ENCODE data around the gene TMEM256.

DNA sequence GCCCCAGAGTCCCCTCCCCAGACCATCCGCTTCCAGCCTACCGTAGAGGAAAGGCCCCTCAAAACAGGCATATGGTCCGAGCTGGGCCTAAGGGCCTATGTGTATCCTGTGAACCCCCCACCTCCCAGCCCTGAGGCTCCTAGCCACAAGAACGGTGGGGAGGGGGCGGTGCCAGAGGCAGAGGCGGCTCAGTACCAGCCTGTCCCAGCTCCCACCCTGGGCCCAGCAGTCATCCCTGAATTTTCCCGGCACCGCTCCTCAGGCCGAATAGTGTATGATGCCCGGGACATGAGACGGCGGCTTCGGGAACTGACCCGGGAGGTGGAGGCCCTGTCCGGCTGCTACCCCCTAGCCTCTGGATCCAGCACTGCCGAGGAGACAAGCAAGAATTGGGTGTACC lies 17.3 kb upstream of the TMEM256 start:
- no peak for TF ChIP-seq POLR2AphosphoS5 (IDR thresholded peaks at IDR 0.05; ENCODE audit: low read depth, low read length)
- TF ChIP-seq POLR2A (IDR thresholded peaks at IDR 0.05; ENCODE audit: low read depth, low read length), result no peak
- TF ChIP-seq TAF1 (IDR thresholded peaks at IDR 0.05; ENCODE audit: borderline replicate concordance, low read depth, low read length), result no peak

All from GM12892 (cell line).